Measurements from ENCODE around the gene SLC37A3. TPM values are rescaled to one million over a fixed set of nuclear protein-coding genes. Genes with fewer than 3 reads are reported as not detected.

Gene SLC37A3
- polyA plus RNA-seq, 3 donors from 2014 or later, result 2.7 to 9.5 (median 9.2) TPM

Other genes with a start within 250 kb of the SLC37A3 start
- gene KDM7A, start 221.5 kb downstream of the SLC37A3 start, polyA plus RNA-seq, result 1 to 10 TPM; 3.0 to 4.7 (median 4.5) TPM
- gene RAB19, start 5.5 kb upstream of the SLC37A3 start, polyA plus RNA-seq, result 1 to 10 TPM in 2 of 3 donors, not detected in 1; 2.4 to 3.1 TPM
- 100 to 1,000 TPM in 2 of 3 donors, 10 to 100 TPM in 1; 86.5 to 163 (median 135) TPM for gene MKRN1, start 81.0 kb upstream of the SLC37A3 start, polyA plus RNA-seq
- not detected for gene DENND2A, start 242.3 kb upstream of the SLC37A3 start, polyA plus RNA-seq

Data from immature natural killer cell (primary cell).